Measurements from ENCODE around the gene KIRREL3. TPM values are rescaled to one million over a fixed set of nuclear protein-coding genes. Genes with fewer than 3 reads are reported as not detected.
"Not testable (repeated sequence)": the region's sequence is repeated elsewhere in the genome, so short reads cannot be mapped to it uniquely, and the experiment has no call there.

KIRREL3 gene
- total and polyA plus RNA-seq, 2 of the 8 experiments (the other 6 are each of a cell fraction or from before 2014, with no cell fraction given) = 0.29 to 0.32 TPM

- H2AFZ ChIP-seq (ENCODE audit: low read length); H2AK5ac ChIP-seq (ENCODE audit: low read depth, low read length); H3K9ac ChIP-seq (replicated peaks in 1 of 4; ENCODE audit: extremely low read depth in 1 of 4, low read depth in 3 of 4, low read length in 3 of 4); H3K79me1 ChIP-seq (ENCODE audit: low read depth, low read length); H3K9me3 ChIP-seq (ENCODE audit: insufficient read depth in 2 of 2, low read depth in 1 of 2, low read length in 1 of 2); H4K5ac ChIP-seq (ENCODE audit: insufficient read length, low read depth, low read length); H3K27ac ChIP-seq (ENCODE audit: low read depth, low read length); H3K27me3 ChIP-seq (replicated peaks in 1 of 4; ENCODE audit: control insufficient read depth in 3 of 4, extremely low read depth in 1 of 4, insufficient read depth in 3 of 4, low read length in 3 of 4); H3K4me2 ChIP-seq (ENCODE audit: insufficient read depth in 1 of 2, low read depth in 2 of 2, low read length in 2 of 2); H4K20me1 ChIP-seq (replicated peaks in 1 of 2; ENCODE audit: control insufficient read depth in 1 of 2, insufficient read depth in 2 of 2, low read length in 2 of 2); H2BK5ac ChIP-seq (ENCODE audit: low read depth, low read length); H3K23me2 ChIP-seq (ENCODE audit: low read depth, low read length); H3K4ac ChIP-seq (replicated peaks; ENCODE audit: insufficient read length, low read depth, low read length); H2BK15ac ChIP-seq (ENCODE audit: low read length); H3K18ac ChIP-seq (ENCODE audit: extremely low read depth, low read length); POLR2A ChIA-PET (ENCODE audit: partially characterized antibody); H4K8ac ChIP-seq (ENCODE audit: extremely low read depth, insufficient read depth, low read length); H4K91ac ChIP-seq (replicated peaks; ENCODE audit: insufficient read length, low read length); H2BK20ac ChIP-seq (ENCODE audit: low read length); H2BK120ac ChIP-seq (replicated peaks; ENCODE audit: low read depth, low read length); H3K23ac ChIP-seq (ENCODE audit: insufficient read length); FAIRE-seq; H3K4me1 ChIP-seq (replicated peaks in 1 of 4; ENCODE audit: control insufficient read depth in 3 of 4, insufficient read depth in 4 of 4, low read length in 3 of 4); H3K36me3 ChIP-seq (ENCODE audit: control insufficient read depth in 2 of 4, insufficient read depth in 4 of 4, low read length in 3 of 4); H3K14ac ChIP-seq (ENCODE audit: insufficient read length); H2BK12ac ChIP-seq (ENCODE audit: low read depth, low read length); DNase-seq (ENCODE audit: low read depth in 1 of 2, low spot score in 2 of 2); H3K4me3 ChIP-seq (ENCODE audit: extremely low read depth in 1 of 4, insufficient read depth in 2 of 4, low read depth in 3 of 4, low read length in 4 of 4); H3K56ac ChIP-seq (replicated peaks; ENCODE audit: insufficient read length, low read depth, low read length): not testable (repeated sequence)
- H3K79me2 ChIP-seq (ENCODE audit: control insufficient read depth in 1 of 2, insufficient read depth in 2 of 2, low read length in 2 of 2) = peaks cover 0 to 27% of the 10 kb centered on the region in 2 experiments; a peak in 2 of 4 replicates
- WGBS, 2 experiments (ENCODE audit: extremely low coverage in 1 of 2, insufficient coverage in 1 of 2, insufficient read length in 1 of 2, insufficient replicate concordance in 2 of 2, low coverage in 1 of 2, low lambda C conversion rate in 2 of 2, missing lambda C conversion rate in 1 of 2) = 86% methylated on average over 10 of the region's 12 CpGs; no CpG with 5 or more reads in 1 of the 2 experiments
- CTCF ChIA-PET (ENCODE audit: partially characterized antibody) = interaction anchor here (0.9 to 1.2 kb wide), 2 partner anchors 10 to 19 kb away, joined by 3 read pairs; no protein-coding TSS in a partner anchor
Observed at GRCh38 chr11:126373389-126374066, 627.0 kb downstream of the KIRREL3 start.

Small RNAs within 50 kb of the gene (microRNA-seq; reads per million reads assigned to microRNA genes)
- 0 to 0.20 reads per million in 2 experiments for gene MIR3167 (ENCODE audit: borderline microRNAs expressed in 2 of 2, borderline number of aligned reads in 2 of 2, borderline replicate concordance in 1 of 2)

Small RNAs within 50 kb of the gene (small RNA-seq; reads per million reads assigned to genes)
- gene AP001318.3 (ENCODE audit: insufficient read depth) = not detected
- 0.51 reads per million for gene MIR3167 (ENCODE audit: insufficient read depth)

Data from H1 (cell line).